Esophagus muscularis mucosa (tissue), 4 donors: ENCODE measurements around the gene TCF7L2. TPM values are rescaled to one million over a fixed set of nuclear protein-coding genes. Genes with fewer than 3 reads are reported as not detected.

Experiments
- DNase-seq: peaks from one replicate; pipeline ENCODE4 v3.0.0-alpha.2; 2017; ENCODE audit errors: extremely low spot score
- H3K27ac ChIP-seq, 4 donors: fragments of 200-600 bp; sonication (generic); replicated peaks in 1 of 4; 1 replicate in 3 of 4; 2 replicates in 1 of 4; pipeline ENCODE4 v1.5.1; 2016 to 2019; ENCODE audit warnings: mild to moderate bottlenecking in 1 of 4
- H3K27me3 ChIP-seq, 4 donors: fragments of 200-600 bp; sonication (generic); one replicate each; pipeline versions ENCODE4 v1.5.1 to v1.6.0; 2016 to 2019
- H3K36me3 ChIP-seq, 4 donors: fragments of 200-600 bp; sonication (generic); one replicate each; pipeline ENCODE4 v1.5.1; 2016 to 2019
- H3K4me1 ChIP-seq, 4 donors: fragments of 200-600 bp; sonication (generic); one replicate each; pipeline ENCODE4 v1.5.1; 2016 to 2019
- H3K4me3 ChIP-seq, 4 donors: fragments of 200-600 bp; sonication (generic); 1 replicate in 2 of 4; 2 replicates in 2 of 4; pipeline ENCODE4 v1.5.1; 2016 to 2019; ENCODE audit warnings: mild to moderate bottlenecking in 4 of 4, moderate library complexity in 1 of 4
- H3K9me3 ChIP-seq, 4 donors: fragments of 200-600 bp; sonication (generic); 1 replicate in 3 of 4; 2 replicates in 1 of 4; pipeline ENCODE4 v1.5.1; 2016 to 2019
- EP300 ChIP-seq: sonication (generic); formaldehyde crosslinking; IDR thresholded peaks from one replicate; pipeline ENCODE4 v1.6.1; 2017; ENCODE audit warnings: antibody characterized with exemption
- POLR2A ChIP-seq: fragments of 450-650 bp; IDR thresholded peaks from one replicate; pipeline ENCODE4 v1.6.1; 2017; ENCODE audit warnings: antibody characterized with exemption, moderate library complexity, mild to moderate bottlenecking, low read depth
- POLR2AphosphoS5 ChIP-seq, 2 donors: sonication (generic); formaldehyde crosslinking; IDR thresholded peaks; one replicate each; pipeline ENCODE4 v1.6.1; 2017; ENCODE audit warnings: antibody characterized with exemption in 2 of 2
- WGBS: methylation state at CpG from one replicate; pipeline ENCODE4 v1.1.5; 2018; 5-methylcytosine and 5-hydroxymethylcytosine counted together
- intact Hi-C: fragments of 100-400 bp; cut with DNase I; formaldehyde crosslinking; loops from one replicate; pipeline ENCODE4 v1.15.1; 2023
- total RNA-seq, 4 donors: library from RNA; depleted of rRNA; stranded (reverse); fragments of >200 nt; gene quantifications; one replicate each; pipeline versions ENCODE4 v1.1.0 to v1.2.1, GENCODE V29; 2016
- TF ChIP-seq, protein P1 (sequence below), 3 experiments: fragments of 200-600 bp in 2 of 3; fragments of 450-650 bp in 1 of 3; sonication (generic) in 2 of 3; IDR thresholded peaks; one replicate each; pipeline ENCODE4 v1.5.1; 2017 to 2019; ENCODE audit warnings: antibody characterized with exemption in 3 of 3, mild to moderate bottlenecking in 2 of 3, moderate library complexity in 1 of 3

The TCF7L2 gene
- total RNA-seq, 4 donors from 2014 or later, result 7.8 to 24.1 (median 19.2) TPM

DNA sequence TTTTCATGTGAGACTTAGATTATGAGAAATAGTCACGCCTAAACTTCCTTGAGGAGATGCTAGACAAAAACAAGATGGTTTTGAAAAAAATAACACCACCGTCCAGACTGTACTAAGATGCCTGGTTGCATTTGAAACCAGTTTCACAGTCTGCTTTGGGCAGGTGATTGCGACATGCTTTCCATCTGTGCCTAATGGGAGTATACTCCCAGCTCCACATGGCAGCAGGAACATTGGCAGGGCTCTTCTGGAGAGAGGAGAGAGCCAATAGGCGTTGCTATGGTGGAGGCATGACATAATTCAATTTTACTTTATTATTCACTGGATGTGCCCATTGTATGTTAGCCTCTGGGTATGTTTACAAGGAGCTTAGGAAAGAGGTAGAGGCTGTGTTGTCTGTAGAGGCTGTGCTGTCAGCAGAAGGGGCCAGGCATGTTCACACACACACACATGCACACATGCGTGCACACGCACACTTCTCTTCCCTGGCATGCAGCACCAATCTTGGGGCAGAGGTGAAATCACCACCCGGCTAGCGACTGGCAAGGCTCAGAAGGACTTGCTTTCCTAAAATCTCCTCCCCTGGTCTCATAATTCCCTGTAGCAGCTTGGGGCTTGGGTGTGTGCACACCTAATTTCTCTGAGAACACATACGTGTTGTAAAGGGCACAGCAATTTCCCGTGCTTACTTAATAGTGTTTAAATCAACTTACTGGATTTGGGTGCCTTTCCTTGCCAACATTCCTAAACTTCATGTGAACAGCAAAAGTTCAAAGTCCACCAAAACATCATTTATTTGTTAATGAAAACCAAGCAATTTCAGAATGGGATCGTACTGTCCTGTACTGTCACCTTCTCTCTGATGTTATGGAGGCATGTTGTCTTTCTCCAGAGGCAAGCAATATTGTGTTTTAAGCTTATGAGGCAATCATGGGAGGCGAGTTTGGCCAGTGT, 162.1 kb downstream of the TCF7L2 start:
- intact Hi-C loops, result no loop called here
- no peak for TF ChIP-seq POLR2AphosphoS5 (IDR thresholded peaks at IDR 0.05)
- TF ChIP-seq, protein P1, sequence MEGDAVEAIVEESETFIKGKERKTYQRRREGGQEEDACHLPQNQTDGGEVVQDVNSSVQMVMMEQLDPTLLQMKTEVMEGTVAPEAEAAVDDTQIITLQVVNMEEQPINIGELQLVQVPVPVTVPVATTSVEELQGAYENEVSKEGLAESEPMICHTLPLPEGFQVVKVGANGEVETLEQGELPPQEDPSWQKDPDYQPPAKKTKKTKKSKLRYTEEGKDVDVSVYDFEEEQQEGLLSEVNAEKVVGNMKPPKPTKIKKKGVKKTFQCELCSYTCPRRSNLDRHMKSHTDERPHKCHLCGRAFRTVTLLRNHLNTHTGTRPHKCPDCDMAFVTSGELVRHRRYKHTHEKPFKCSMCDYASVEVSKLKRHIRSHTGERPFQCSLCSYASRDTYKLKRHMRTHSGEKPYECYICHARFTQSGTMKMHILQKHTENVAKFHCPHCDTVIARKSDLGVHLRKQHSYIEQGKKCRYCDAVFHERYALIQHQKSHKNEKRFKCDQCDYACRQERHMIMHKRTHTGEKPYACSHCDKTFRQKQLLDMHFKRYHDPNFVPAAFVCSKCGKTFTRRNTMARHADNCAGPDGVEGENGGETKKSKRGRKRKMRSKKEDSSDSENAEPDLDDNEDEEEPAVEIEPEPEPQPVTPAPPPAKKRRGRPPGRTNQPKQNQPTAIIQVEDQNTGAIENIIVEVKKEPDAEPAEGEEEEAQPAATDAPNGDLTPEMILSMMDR (IDR thresholded peaks at IDR 0.05), result no peak
- TF ChIP-seq EP300, result no peak
- no peak for TF ChIP-seq POLR2A
- no peak for DNase-seq

DNA sequence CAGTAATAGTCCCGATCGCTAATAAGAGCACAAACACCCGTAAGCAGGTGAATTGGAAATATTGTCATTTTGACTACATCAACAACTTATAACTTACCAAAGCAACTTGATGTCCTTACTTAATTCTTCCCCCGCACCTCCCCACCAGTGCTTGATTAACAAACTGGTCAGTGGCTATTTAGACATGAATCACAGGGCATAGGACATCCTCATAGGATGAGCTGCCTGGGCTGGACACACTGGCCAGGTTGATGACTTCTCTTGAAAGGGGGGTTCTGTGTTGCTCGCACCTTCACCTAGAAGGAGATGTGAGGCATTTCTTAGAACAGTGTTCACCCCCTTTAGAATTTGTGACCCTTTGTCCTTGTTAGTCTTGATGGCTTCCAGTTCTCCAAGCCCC, 163.2 kb downstream of the TCF7L2 start:
- Histone ChIP-seq H3K36me3 (no peaks in the 10 kb centered on the region), H3K9me3 (no peaks in the 10 kb centered on the region), H3K4me1 (peaks cover 4 to 12% (median 8%) of the 10 kb centered on the region in 4 donors), H3K4me3 (no peak overlapping the region), H3K27me3 (no peaks in the 10 kb centered on the region), H3K27ac (no peak overlapping the region)
- TF ChIP-seq POLR2A, result no peak
- no peak for TF ChIP-seq EP300
- TF ChIP-seq, protein P1 (IDR thresholded peaks at IDR 0.05), result no peak
- TF ChIP-seq POLR2AphosphoS5 (IDR thresholded peaks at IDR 0.05), result no peak
- intact Hi-C loops, result no loop called here
- DNase-seq, result no peak
- WGBS, result 96% methylated on average over 5 of the region's 5 CpGs

More for the DNA sequence above, 162.1 kb downstream of the TCF7L2 start:
- 84% methylated on average over 11 of the region's 12 CpGs for WGBS
- H3K27ac ChIP-seq, result peak overlapping the region in 1 of 4 donors; percentile 13
- H3K4me3 ChIP-seq, result no peak overlapping the region
- H3K4me1 ChIP-seq, result peaks cover 4 to 15% (median 11%) of the 10 kb centered on the region in 4 donors
- no peaks in the 10 kb centered on the region for H3K27me3 ChIP-seq
- no peaks in the 10 kb centered on the region for H3K9me3 ChIP-seq
- no peaks in the 10 kb centered on the region for H3K36me3 ChIP-seq

DNA sequence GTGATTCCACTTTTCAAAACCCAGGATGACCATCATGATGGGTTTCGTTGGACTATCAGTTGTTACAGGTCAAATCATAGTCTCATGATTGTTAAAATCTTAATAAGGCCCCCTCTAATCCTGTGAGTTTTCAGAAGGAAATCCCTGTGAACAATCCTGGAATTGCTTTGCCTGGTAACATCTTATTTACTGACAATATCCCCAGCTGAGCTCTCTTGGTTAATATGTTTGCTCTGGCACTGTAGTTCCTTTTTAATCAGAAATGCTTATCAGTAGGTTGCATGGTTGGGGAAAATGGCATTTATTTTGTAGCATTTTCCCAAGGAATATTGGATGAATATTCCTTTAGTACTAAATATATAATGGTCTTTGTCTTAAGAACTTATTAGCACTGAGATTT, 163.9 kb downstream of the TCF7L2 start:
- no peak for DNase-seq
- Histone ChIP-seq H3K9me3 (no peaks in the 10 kb centered on the region), H3K4me3 (no peak overlapping the region), H3K27ac (no peak overlapping the region), H3K4me1 (peaks cover 4 to 8% (median 7%) of the 10 kb centered on the region in 4 donors), H3K27me3 (no peaks in the 10 kb centered on the region), H3K36me3 (no peaks in the 10 kb centered on the region)
- TF ChIP-seq POLR2A (no peak), EP300 (no peak), POLR2AphosphoS5 (IDR thresholded peaks at IDR 0.05) (no peak)
- TF ChIP-seq, protein P1 (IDR thresholded peaks at IDR 0.05), result no peak
- 100% methylated on average over 1 of the region's 1 CpG for WGBS
- intact Hi-C loops, result no loop called here

DNA sequence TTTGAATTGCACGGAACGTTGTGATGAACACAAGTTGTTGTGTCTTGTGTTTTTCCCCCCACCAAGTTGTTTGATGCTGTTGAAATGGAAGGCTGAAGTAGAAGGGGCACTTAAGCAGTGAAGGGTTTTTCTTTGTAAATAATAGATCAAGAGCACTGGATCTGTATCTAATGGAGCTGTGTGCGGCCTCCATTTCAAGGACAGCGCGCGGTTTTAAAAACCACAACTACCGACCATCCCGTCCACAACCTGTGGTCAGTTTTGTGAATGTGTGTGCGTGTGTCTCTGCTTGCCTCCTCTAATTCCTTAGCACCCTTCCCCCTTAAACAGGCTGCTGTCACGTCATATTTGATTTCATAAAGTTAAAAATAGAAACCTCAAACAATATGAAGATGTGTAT, 165.5 kb downstream of the TCF7L2 start:
- Histone ChIP-seq H3K4me1 (peaks cover 4 to 8% (median 7%) of the 10 kb centered on the region in 4 donors), H3K36me3 (no peaks in the 10 kb centered on the region), H3K4me3 (no peak overlapping the region), H3K9me3 (no peaks in the 10 kb centered on the region), H3K27me3 (no peaks in the 10 kb centered on the region), H3K27ac (no peak overlapping the region)
- intact Hi-C loops, result no loop called here
- TF ChIP-seq EP300, result no peak
- no peak for TF ChIP-seq POLR2AphosphoS5 (IDR thresholded peaks at IDR 0.05)
- TF ChIP-seq, protein P1 (IDR thresholded peaks at IDR 0.05), result no peak
- TF ChIP-seq POLR2A, result no peak
- 94% methylated on average over 10 of the region's 10 CpGs for WGBS
- DNase-seq, result no peak
